H9 (cell line): ENCODE data around the gene PRRX2. TPM values are rescaled to one million over a fixed set of nuclear protein-coding genes. Genes with fewer than 3 reads are reported as not detected.
A peak's percentile ranks its signal among the peaks of the same experiment; 100 is the strongest.

Experiments
- DNase-seq: peaks from one replicate; pipeline ENCODE4 v3.0.0-alpha.2; 2017
- H2AFZ ChIP-seq: one replicate; pipeline ENCODE4 v1.6.1; 2013; ENCODE audit warnings: mild to moderate bottlenecking, low read length, control low read depth, moderate library complexity
- H2AK5ac ChIP-seq: 2 replicates; pipeline ENCODE4 v1.6.1; 2013; ENCODE audit warnings: low read length, control low read depth, mixed read lengths; ENCODE audit not compliant: insufficient read length
- H2BK120ac ChIP-seq: one replicate; pipeline ENCODE4 v1.6.1; 2013; ENCODE audit warnings: low read depth, mild to moderate bottlenecking, low read length, control low read depth, inconsistent platforms; ENCODE audit not compliant: poor library complexity, severe bottlenecking
- H2BK12ac ChIP-seq: 2 replicates; pipeline ENCODE4 v1.6.1; 2013; ENCODE audit warnings: low read length, control low read depth, mixed read lengths, low read depth; ENCODE audit not compliant: insufficient read length
- H2BK15ac ChIP-seq: 2 replicates; pipeline ENCODE4 v1.6.1; 2013; ENCODE audit warnings: low read depth, low read length, control low read depth
- H2BK20ac ChIP-seq: one replicate; pipeline ENCODE4 v1.6.1; 2013; ENCODE audit warnings: low read depth, mild to moderate bottlenecking, low read length, control low read depth, inconsistent platforms; ENCODE audit not compliant: poor library complexity, severe bottlenecking
- H2BK5ac ChIP-seq: 2 replicates; pipeline ENCODE4 v1.6.1; 2013; ENCODE audit warnings: low read length, control low read depth, mixed read lengths; ENCODE audit not compliant: insufficient read length
- H3K14ac ChIP-seq: 2 replicates; pipeline ENCODE4 v1.6.1; 2013; ENCODE audit warnings: low read length, control low read depth; ENCODE audit not compliant: insufficient read depth
- H3K18ac ChIP-seq: 2 replicates; pipeline ENCODE4 v1.6.1; 2013; ENCODE audit warnings: low read depth, mild to moderate bottlenecking, mixed read lengths, low read length, control low read depth; ENCODE audit not compliant: insufficient read length
- H3K23ac ChIP-seq: 2 replicates; pipeline ENCODE4 v1.6.1; 2013; ENCODE audit warnings: low read length, control low read depth, mixed read lengths, low read depth; ENCODE audit not compliant: insufficient read length
- H3K23me2 ChIP-seq: 2 replicates; pipeline ENCODE4 v1.6.1; 2013; ENCODE audit warnings: low read depth, mild to moderate bottlenecking, mixed read lengths, low read length, control low read depth; ENCODE audit not compliant: insufficient read length, poor library complexity, severe bottlenecking
- H3K27ac ChIP-seq: 2 replicates; pipeline ENCODE4 v1.5.1; 2013; ENCODE audit warnings: low read length, control low read depth, mixed read lengths, low read depth; ENCODE audit not compliant: insufficient read length
- H3K27me3 ChIP-seq: 2 replicates; pipeline ENCODE4 v1.6.1; 2013; ENCODE audit warnings: low read length, control low read depth, inconsistent platforms; ENCODE audit not compliant: insufficient read depth
- H3K4ac ChIP-seq: 2 replicates; pipeline ENCODE4 v1.6.1; 2013; ENCODE audit warnings: low read depth, mild to moderate bottlenecking, control low read depth, inconsistent platforms, low read length, moderate library complexity
- H3K4me1 ChIP-seq: 2 replicates; pipeline ENCODE4 v1.6.1; 2013; ENCODE audit warnings: low read length, control low read depth, inconsistent platforms; ENCODE audit not compliant: insufficient read depth
- H3K4me2 ChIP-seq: 2 replicates; pipeline ENCODE4 v1.6.1; 2013; ENCODE audit warnings: low read length, control low read depth, mixed read lengths; ENCODE audit not compliant: insufficient read length, insufficient read depth
- H3K56ac ChIP-seq: 2 replicates; pipeline ENCODE4 v1.6.1; 2013; ENCODE audit warnings: low read depth, mild to moderate bottlenecking, mixed read lengths, low read length, control low read depth; ENCODE audit not compliant: insufficient read length
- H3K79me1 ChIP-seq: 2 replicates; pipeline ENCODE4 v1.6.1; 2013; ENCODE audit warnings: low read depth, mild to moderate bottlenecking, moderate library complexity, low read length, control low read depth, inconsistent platforms; ENCODE audit not compliant: insufficient read depth, poor library complexity, severe bottlenecking
- H3K79me2 ChIP-seq: 2 replicates; pipeline ENCODE4 v1.6.1; 2013; ENCODE audit warnings: low read length, control low read depth, inconsistent platforms; ENCODE audit not compliant: insufficient read depth
- H3K9ac ChIP-seq: 2 replicates; pipeline ENCODE4 v1.6.1; 2013; ENCODE audit warnings: low read length, control low read depth, mixed read lengths; ENCODE audit not compliant: insufficient read length; ENCODE audit errors: extremely low read depth
- H3K9me3 ChIP-seq: one replicate; pipeline ENCODE4 v1.6.1; 2013; ENCODE audit warnings: low read depth, low read length, inconsistent platforms; ENCODE audit not compliant: control insufficient read depth
- H3T11ph ChIP-seq: one replicate; pipeline ENCODE4 v1.6.1; 2013; ENCODE audit warnings: mild to moderate bottlenecking, low read length, control low read depth, inconsistent platforms
- H4K20me1 ChIP-seq: one replicate; pipeline ENCODE4 v1.6.1; 2013; ENCODE audit not compliant: control insufficient read depth, insufficient read length, insufficient read depth
- H4K5ac ChIP-seq: 2 replicates; pipeline ENCODE4 v1.6.1; 2013; ENCODE audit warnings: low read depth, mild to moderate bottlenecking, mixed read lengths, low read length, control low read depth; ENCODE audit not compliant: insufficient read length
- H4K8ac ChIP-seq: replicated peaks from 2 replicates; pipeline ENCODE4 v1.6.1; 2013; ENCODE audit warnings: low read length, control low read depth, mixed read lengths, low read depth; ENCODE audit not compliant: insufficient read length
- H4K91ac ChIP-seq: 2 replicates; pipeline ENCODE4 v1.6.1; 2013; ENCODE audit warnings: low read depth, mild to moderate bottlenecking, moderate library complexity, mixed read lengths, low read length, control low read depth; ENCODE audit not compliant: insufficient read length
- H3K27ac Mint-ChIP-seq, 3 experiments: 2 replicates in 2 of 3; 3 replicates in 1 of 3; pipeline ENCODE4 v1.8.0; 2020 to 2021; ENCODE audit warnings: mixed read lengths in 3 of 3, mild to moderate bottlenecking in 1 of 3, moderate library complexity in 1 of 3
- H3K27me3 Mint-ChIP-seq: 2 replicates; pipeline ENCODE4 v1.8.0; 2021; ENCODE audit warnings: low read depth, mild to moderate bottlenecking, moderate library complexity, mixed read lengths
- H3K36me3 Mint-ChIP-seq, 3 experiments: 2 replicates in 2 of 3; 3 replicates in 1 of 3; pipeline ENCODE4 v1.8.0; 2020 to 2021; ENCODE audit warnings: low read depth in 3 of 3, mixed read lengths in 3 of 3; ENCODE audit not compliant: insufficient read depth in 1 of 3
- H3K4me1 Mint-ChIP-seq, 2 experiments: 2 replicates each; pipeline ENCODE4 v1.8.0; 2020; ENCODE audit warnings: mixed read lengths in 2 of 2
- H3K4me3 Mint-ChIP-seq, 2 experiments: 2 replicates in 1 of 2; 3 replicates in 1 of 2; pipeline ENCODE4 v1.8.0; 2020 to 2021; ENCODE audit warnings: mild to moderate bottlenecking in 2 of 2, mixed read lengths in 2 of 2, moderate library complexity in 1 of 2
- H3K9me3 Mint-ChIP-seq, 2 experiments: 2 replicates in 1 of 2; 3 replicates in 1 of 2; pipeline ENCODE4 v1.8.0; 2020; ENCODE audit warnings: mild to moderate bottlenecking in 2 of 2, mixed read lengths in 2 of 2, moderate library complexity in 1 of 2
- WGBS: extraction: QIAGEN DNeasy Blood & Tissue Kit; methylation state at CpG from one replicate; pipeline ENCODE4 v1.1.7; 2013; ENCODE audit warnings: missing lambda C conversion rate, low lambda C conversion rate, mixed read lengths; ENCODE audit not compliant: insufficient read length; ENCODE audit errors: extremely low coverage; 5-methylcytosine and 5-hydroxymethylcytosine counted together
- long read RNA-seq: library from polyadenylated mRNA; unstranded; transcript quantifications from one replicate; pipeline ENCODE4 v2.0.0, GENCODE V29; 2020
- total RNA-seq: library from RNA; stranded (reverse); gene quantifications from 2 replicates; pipeline ENCODE4 v1.2.1, GENCODE V29; 2021
- TF ChIP-seq, protein P1 (sequence below): fragments of 200-600 bp; sonication (generic); conservative IDR thresholded peaks from 3 replicates; pipeline ENCODE4 v1.8.0; 2021; ENCODE audit warnings: antibody characterized with exemption, mild to moderate bottlenecking

PRRX2 gene
- total RNA-seq = 3.9 and 4.2 TPM in 2 replicates
- long read RNA-seq = 0 reads

DNA sequence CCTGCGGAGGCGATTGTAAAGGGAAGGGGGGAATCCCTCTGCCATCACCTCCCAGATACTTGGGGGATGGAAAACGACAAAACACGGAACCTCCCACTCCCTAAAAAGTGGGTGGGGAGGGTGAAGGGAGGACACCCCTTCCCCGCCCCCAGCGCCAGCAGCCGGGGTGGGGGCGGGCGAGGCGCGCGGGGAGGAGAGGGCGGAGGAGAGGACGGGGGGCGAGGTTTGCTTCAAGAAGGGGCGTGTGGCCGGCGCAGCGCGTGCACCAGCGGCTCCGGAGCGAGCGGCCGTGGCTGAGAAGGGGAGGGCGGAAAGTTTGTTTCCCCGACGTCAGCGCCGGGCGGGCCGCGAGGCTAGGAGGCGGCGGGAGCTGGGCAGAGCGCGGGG is at the start of gene PRRX2:
TSS of gene PRRX2 (plus strand) at position 259 of the 387 bp plus-strand sequence. CDS start 221 bp downstream, outside the sequence.
- H3K79me1 ChIP-seq = no peaks in the 10 kb centered on the region
- H3T11ph ChIP-seq = no peak within 1 kb of the TSS
- no peak within 1 kb of the TSS for H3K23ac ChIP-seq
- Mint-ChIP-seq H3K27ac (no peak within 1 kb of the TSS), H3K4me1 (peaks cover 16 to 20% of the 10 kb centered on the region in 2 experiments), H3K9me3 (peaks cover 0 to 3% of the 10 kb centered on the region in 2 experiments; a peak in 3 of 5 replicates), H3K36me3 (no peaks in the 10 kb centered on the region; a peak in 1 of 7 replicates), H3K4me3 (peak within 1 kb of the TSS; percentile 60 to 80), H3K27me3 (peaks cover 62% of the 10 kb centered on the region)
- H3K9ac ChIP-seq = no peak within 1 kb of the TSS
- H4K91ac ChIP-seq = no peak within 1 kb of the TSS
- TF ChIP-seq, protein P1, sequence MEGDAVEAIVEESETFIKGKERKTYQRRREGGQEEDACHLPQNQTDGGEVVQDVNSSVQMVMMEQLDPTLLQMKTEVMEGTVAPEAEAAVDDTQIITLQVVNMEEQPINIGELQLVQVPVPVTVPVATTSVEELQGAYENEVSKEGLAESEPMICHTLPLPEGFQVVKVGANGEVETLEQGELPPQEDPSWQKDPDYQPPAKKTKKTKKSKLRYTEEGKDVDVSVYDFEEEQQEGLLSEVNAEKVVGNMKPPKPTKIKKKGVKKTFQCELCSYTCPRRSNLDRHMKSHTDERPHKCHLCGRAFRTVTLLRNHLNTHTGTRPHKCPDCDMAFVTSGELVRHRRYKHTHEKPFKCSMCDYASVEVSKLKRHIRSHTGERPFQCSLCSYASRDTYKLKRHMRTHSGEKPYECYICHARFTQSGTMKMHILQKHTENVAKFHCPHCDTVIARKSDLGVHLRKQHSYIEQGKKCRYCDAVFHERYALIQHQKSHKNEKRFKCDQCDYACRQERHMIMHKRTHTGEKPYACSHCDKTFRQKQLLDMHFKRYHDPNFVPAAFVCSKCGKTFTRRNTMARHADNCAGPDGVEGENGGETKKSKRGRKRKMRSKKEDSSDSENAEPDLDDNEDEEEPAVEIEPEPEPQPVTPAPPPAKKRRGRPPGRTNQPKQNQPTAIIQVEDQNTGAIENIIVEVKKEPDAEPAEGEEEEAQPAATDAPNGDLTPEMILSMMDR = no peak
- WGBS = no CpG with 5 or more reads among the region's 37 CpGs
- no peak within 1 kb of the TSS for H4K5ac ChIP-seq
- H2BK20ac ChIP-seq = no peak within 1 kb of the TSS
- H3K4me1 ChIP-seq = no peaks in the 10 kb centered on the region; the same call in 1 of the 2 replicates
- H2AFZ ChIP-seq = no peak within 1 kb of the TSS
- H3K27me3 ChIP-seq = no peaks in the 10 kb centered on the region; the same call in 1 of the 2 replicates
- no peaks in the 10 kb centered on the region for H3K9me3 ChIP-seq
- H2BK5ac ChIP-seq = no peak within 1 kb of the TSS
- H3K27ac ChIP-seq = no peak within 1 kb of the TSS
- H3K56ac ChIP-seq = no peak within 1 kb of the TSS
- no peak within 1 kb of the TSS for H3K18ac ChIP-seq
- H3K4ac ChIP-seq = no peak within 1 kb of the TSS
- no peak within 1 kb of the TSS for H3K14ac ChIP-seq
- peaks cover 3% of the 10 kb centered on the region for H3K23me2 ChIP-seq
- no peaks in the 10 kb centered on the region for H4K20me1 ChIP-seq
- H2AK5ac ChIP-seq = no peak within 1 kb of the TSS
- H3K4me2 ChIP-seq = peak within 1 kb of the TSS; percentile 51
- H2BK12ac ChIP-seq = no peak within 1 kb of the TSS
- no peaks in the 10 kb centered on the region for H3K79me2 ChIP-seq
- H4K8ac ChIP-seq = no peak within 1 kb of the TSS
- no peak within 1 kb of the TSS for H2BK15ac ChIP-seq
- DNase-seq = no peak
- H2BK120ac ChIP-seq = no peak within 1 kb of the TSS
